H1 (cell line): ENCODE measurements around the gene RIOK3. TPM values are rescaled to one million over a fixed set of nuclear protein-coding genes. Genes with fewer than 3 reads are reported as not detected.

Experiments
- SP4 ChIP-seq: IDR thresholded peaks from 2 replicates; pipeline ENCODE4 v1.6.1; 2012; ENCODE audit warnings: low read length, inconsistent platforms
- polyA plus RNA-seq, 7 experiments: library from polyadenylated mRNA; depleted of rRNA in 3 of 7; stranded (reverse) in 5 of 7; unstranded in 2 of 7; fragments of >200 nt in 5 of 7; fragments of 200-250 nt in 2 of 7; gene quantifications; 1 replicate in 5 of 7; 2 replicates in 1 of 7; 4 replicates in 1 of 7; pipeline versions ENCODE4 v1.2.1 to v1.2.3, GENCODE V29; 2011 to 2013; ENCODE audit warnings: missing spikeins in 2 of 7, mixed read lengths in 2 of 7
- total RNA-seq: library from RNA; stranded (reverse); fragmentation: NEBNext Ultra II Directional; extraction: Animal tissue kit (Norgen Biotek cat#: 25700); gene quantifications from 2 replicates; pipeline ENCODE4 v1.2.1, GENCODE V29; 2021

The RIOK3 gene
- total and polyA plus RNA-seq, 2 of the 8 experiments (the other 6 are each of a cell fraction or from before 2014, with no cell fraction given): 7.5 to 24.3 TPM

DNA sequence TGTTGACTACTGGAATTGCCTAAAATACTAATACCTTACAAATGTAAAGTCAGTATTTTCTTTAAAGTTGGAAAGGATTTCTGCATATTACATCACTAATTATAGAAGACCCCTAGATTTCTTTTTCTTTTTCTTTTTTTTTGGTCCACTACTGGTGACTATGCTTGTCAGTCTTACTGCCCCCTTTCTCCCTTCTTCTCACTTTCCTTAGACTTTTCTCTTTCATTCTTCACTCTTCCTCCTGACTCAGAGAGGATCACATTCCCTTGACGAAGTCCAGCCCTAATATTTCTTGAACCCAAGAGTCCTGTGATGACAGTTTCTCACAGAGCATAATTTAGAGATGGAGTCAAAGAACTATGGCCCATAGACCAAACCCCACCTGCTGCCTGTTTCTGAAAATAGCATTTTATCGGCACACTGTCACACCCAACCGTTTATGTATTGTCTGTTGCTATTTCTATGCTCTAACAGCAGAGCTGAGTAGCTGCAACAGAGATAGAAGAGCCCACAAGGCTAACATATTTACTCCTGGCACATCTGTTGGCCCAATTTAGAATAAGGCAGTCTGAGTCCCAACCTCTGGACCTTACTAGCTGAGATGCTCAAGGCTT is 40.6 kb upstream of the RIOK3 start (continued):
- TF ChIP-seq SP4: no peak
